CD4-positive, alpha-beta T cell (primary cell): ENCODE results near the gene ABCB6. TPM values are rescaled to one million over a fixed set of nuclear protein-coding genes. Genes with fewer than 3 reads are reported as not detected.

Source experiments
- ATAC-seq: fragments of 200-7000 bp; cut with Tn5 transposase; one replicate; pipeline ENCODE4 v1.10.0; 2022; ENCODE audit warnings: mild to moderate bottlenecking; ENCODE audit not compliant: poor library complexity
- CTCF ChIA-PET: fragments of 350-600 bp; sonication (Branson Sonifier 250); formaldehyde crosslinking; loops from one replicate; lab custom pipeline; 2021; ENCODE audit warnings: antibody characterized with exemption, inconsistent platforms; lab: Charles Lee
- POLR2A ChIA-PET: fragments of 350-600 bp; sonication (Branson Sonifier 250); formaldehyde crosslinking; loops from one replicate; lab custom pipeline; 2021; ENCODE audit warnings: antibody characterized with exemption, inconsistent platforms; lab: Charles Lee
- DNase-seq, 14 experiments: peaks; one replicate each; pipeline ENCODE4 v3.0.0-alpha.2; 2013 to 2020; ENCODE audit warnings: mixed read lengths in 2 of 14
- H3K27ac ChIP-seq, 2 donors: one replicate each; pipeline versions ENCODE4 v1.5.1 to v1.7.0; 2013; ENCODE audit warnings: low read length in 2 of 2, low read depth in 1 of 2, mild to moderate bottlenecking in 1 of 2
- H3K27me3 ChIP-seq, 2 experiments: 1 replicate in 1 of 2; 2 replicates in 1 of 2; pipeline versions ENCODE4 v1.6.1 to v1.7.0; 2013; ENCODE audit warnings: low read length in 2 of 2, control low read depth in 1 of 2, mild to moderate bottlenecking in 1 of 2, moderate library complexity in 1 of 2; ENCODE audit not compliant: insufficient read depth in 2 of 2, control insufficient read depth in 1 of 2
- H3K36me3 ChIP-seq: one replicate; pipeline ENCODE4 v1.6.1; 2013; ENCODE audit warnings: low read length, control low read depth; ENCODE audit not compliant: insufficient read depth
- H3K4me1 ChIP-seq: one replicate; pipeline ENCODE4 v1.6.1; 2013; ENCODE audit warnings: low read length, control low read depth; ENCODE audit not compliant: insufficient read depth
- H3K4me3 ChIP-seq: one replicate; pipeline ENCODE4 v1.5.1; 2013; ENCODE audit warnings: mild to moderate bottlenecking, low read length, moderate library complexity
- H3K9me3 ChIP-seq, 2 experiments: 1 replicate in 1 of 2; 2 replicates in 1 of 2; pipeline versions ENCODE4 v1.6.1 to v1.7.0; 2013; ENCODE audit warnings: low read length in 2 of 2, mild to moderate bottlenecking in 2 of 2, control low read depth in 1 of 2, moderate library complexity in 1 of 2; ENCODE audit not compliant: control insufficient read depth in 1 of 2, insufficient read depth in 1 of 2
- H3K27ac Mint-ChIP-seq: one replicate; pipeline ENCODE4 v1.8.0; 2020; ENCODE audit warnings: mixed read lengths
- H3K27me3 Mint-ChIP-seq: one replicate; pipeline ENCODE4 v1.8.0; 2021; ENCODE audit warnings: mixed read lengths
- H3K36me3 Mint-ChIP-seq: one replicate; pipeline ENCODE4 v1.8.0; 2021; ENCODE audit warnings: low read depth, mixed read lengths
- H3K4me1 Mint-ChIP-seq: one replicate; pipeline ENCODE4 v1.8.0; 2021; ENCODE audit warnings: low read depth, mixed read lengths
- H3K4me3 Mint-ChIP-seq: one replicate; pipeline ENCODE4 v1.8.0; 2020; ENCODE audit warnings: mild to moderate bottlenecking, mixed read lengths
- H3K9me3 Mint-ChIP-seq: one replicate; pipeline ENCODE4 v1.8.0; 2020; ENCODE audit warnings: mixed read lengths
- CTCF ChIP-seq: fragments of 200-600 bp; IDR thresholded peaks from one replicate; pipeline ENCODE4 v1.8.0; 2022; ENCODE audit warnings: antibody characterized with exemption, mild to moderate bottlenecking
- intact Hi-C, 2 experiments: fragments of 100-400 bp; cut with DNase I in 1 of 2; cut with micrococcal nuclease in 1 of 2; formaldehyde crosslinking; loops; one replicate each; pipeline versions ENCODE4 v1.15.1 to v1.9.0; 2023 to 2025; cut with DNase I, micrococcal nuclease
- total RNA-seq, 174 experiments: library from RNA in 2 of 174; stranded (reverse) in 2 of 174; gene quantifications; one replicate each; pipeline ENCODE4 v1.2.3 and lab custom pipeline; 2021 to 2026

ABCB6 gene
- total RNA-seq, 2 experiments from 2014 or later, result 2.6 to 3.1 TPM

GRCh38 chr2:219177552-219178376 lies 41.0 kb downstream of the ABCB6 start, which contains the start of gene RETREG2:
RETREG2 (plus strand) TSS chr2:219178275; CDS start chr2:219178353, 78 bp downstream.
- no peaks in the 10 kb centered on the region for H3K27me3 ChIP-seq
- POLR2A ChIA-PET, result interaction anchor here (0.6 to 5.5 kb wide), 15 partner anchors 12 to 211 kb away, joined by 3 to 139 read pairs (median 9); partner anchors contain the start of genes ANKZF1, ATG9A, DNAJB2 and NHEJ1
- CTCF ChIA-PET, result interaction anchor here (1.0 to 2.5 kb wide), 2 partner anchors 29 to 117 kb away, joined by 3 to 10 read pairs; partner anchors contain the start of gene ZFAND2B
- Mint-ChIP-seq H3K4me1 (peaks cover 72% of the 10 kb centered on the region), H3K36me3 (peaks cover 80% of the 10 kb centered on the region), H3K4me3 (peak within 1 kb of the TSS; percentile 94), H3K27me3 (no peaks in the 10 kb centered on the region), H3K27ac (peak within 1 kb of the TSS; percentile 99), H3K9me3 (no peaks in the 10 kb centered on the region)
- intact Hi-C loops, result loop anchor here (1.0 to 10.0 kb wide), 13 partner anchors 17 to 780 kb away; partner anchors contain the start of genes DNAJB2 (in 2 of the 2), ZFAND2B (in 2 of the 2), ANKZF1 (in 1 of the 2) and ATG9A (in 1 of the 2)
- peaks cover 57% of the 10 kb centered on the region for H3K36me3 ChIP-seq
- DNase-seq, result peak; percentile 67 to 96 (median 78)
- no peaks in the 10 kb centered on the region for H3K9me3 ChIP-seq
- peaks cover 89% of the 10 kb centered on the region for H3K4me1 ChIP-seq
- no peak for TF ChIP-seq CTCF
- H3K4me3 ChIP-seq, result peak within 1 kb of the TSS; percentile 90
- ATAC-seq, result peak; percentile 66
- peak within 1 kb of the TSS; percentile 97 to 99 for H3K27ac ChIP-seq

GRCh38 chr2:219176818-219177551 lies 41.8 kb downstream of the ABCB6 start, which contains the start of gene CNPPD1:
CNPPD1 (minus strand) TSS chr2:219176925; CDS start chr2:219176828, 97 bp downstream.
- Histone ChIP-seq H3K4me1 (peaks cover 81% of the 10 kb centered on the region), H3K4me3 (peak within 1 kb of the TSS; percentile 90), H3K27ac (peak within 1 kb of the TSS; percentile 97 to 99), H3K36me3 (peaks cover 57% of the 10 kb centered on the region), H3K9me3 (no peaks in the 10 kb centered on the region), H3K27me3 (no peaks in the 10 kb centered on the region)
- intact Hi-C loops, result loop anchor here (1.0 to 10.0 kb wide), 12 partner anchors 29 to 780 kb away; partner anchors contain the start of genes ANKZF1 (in 1 of the 2), ATG9A (in 1 of the 2), CTDSP1 (in 1 of the 2) and DNAJB2 (in 1 of the 2)
- ChIA-PET POLR2A (interaction anchor here (0.6 to 5.5 kb wide), 31 partner anchors 9 to 503 kb away, joined by 3 to 139 read pairs (median 7); partner anchors contain the start of genes ABCB6, ANKZF1, ATG9A and DNAJB2), CTCF (interaction anchor here (0.7 to 4.0 kb wide), 8 partner anchors 17 to 197 kb away, joined by 3 to 19 read pairs (median 4); partner anchors contain the start of genes ABCB6, NHEJ1 and ZFAND2B)
- ATAC-seq, result peak; percentile 74
- H3K4me1 Mint-ChIP-seq, result peaks cover 68% of the 10 kb centered on the region
- peak; percentile 71 to 95 (median 88) for DNase-seq
- no peaks in the 10 kb centered on the region for H3K9me3 Mint-ChIP-seq
- no peaks in the 10 kb centered on the region for H3K27me3 Mint-ChIP-seq
- TF ChIP-seq CTCF, result no peak
- peaks cover 82% of the 10 kb centered on the region for H3K36me3 Mint-ChIP-seq
- peak within 1 kb of the TSS; percentile 99 for H3K27ac Mint-ChIP-seq
- H3K4me3 Mint-ChIP-seq, result peak within 1 kb of the TSS; percentile 94
